Measurements from ENCODE around the gene DBET.
"Not testable (repeated sequence)": the region's sequence is repeated elsewhere in the genome, so short reads cannot be mapped to it uniquely, and the experiment has no call there.

DBET gene
- 0 reads per million in 2 experiments for total RNA-seq

DNA sequence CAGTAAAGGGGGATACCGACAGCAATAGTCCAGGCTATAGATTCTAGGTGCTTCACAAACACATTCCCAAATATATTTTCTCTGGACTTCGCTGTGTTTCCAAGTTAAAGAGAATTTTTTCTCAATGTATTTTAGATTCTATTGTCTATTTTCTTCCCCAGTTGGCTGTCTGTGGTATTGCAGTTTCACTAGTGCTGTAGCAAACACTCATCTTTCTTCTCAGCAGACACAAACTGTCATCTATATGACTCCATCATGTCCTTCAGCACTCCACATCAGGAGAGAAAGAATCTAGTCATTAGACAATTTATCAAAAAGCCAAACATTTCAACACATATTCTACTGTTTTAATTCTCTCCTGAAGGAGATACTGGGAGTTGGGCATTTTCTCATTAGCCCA is at the start of gene DBET:
DBET (plus strand) TSS at position 161 of the 400 bp plus-strand sequence.
- DNase-seq (ENCODE audit: low read depth): not testable (repeated sequence)

DNA sequence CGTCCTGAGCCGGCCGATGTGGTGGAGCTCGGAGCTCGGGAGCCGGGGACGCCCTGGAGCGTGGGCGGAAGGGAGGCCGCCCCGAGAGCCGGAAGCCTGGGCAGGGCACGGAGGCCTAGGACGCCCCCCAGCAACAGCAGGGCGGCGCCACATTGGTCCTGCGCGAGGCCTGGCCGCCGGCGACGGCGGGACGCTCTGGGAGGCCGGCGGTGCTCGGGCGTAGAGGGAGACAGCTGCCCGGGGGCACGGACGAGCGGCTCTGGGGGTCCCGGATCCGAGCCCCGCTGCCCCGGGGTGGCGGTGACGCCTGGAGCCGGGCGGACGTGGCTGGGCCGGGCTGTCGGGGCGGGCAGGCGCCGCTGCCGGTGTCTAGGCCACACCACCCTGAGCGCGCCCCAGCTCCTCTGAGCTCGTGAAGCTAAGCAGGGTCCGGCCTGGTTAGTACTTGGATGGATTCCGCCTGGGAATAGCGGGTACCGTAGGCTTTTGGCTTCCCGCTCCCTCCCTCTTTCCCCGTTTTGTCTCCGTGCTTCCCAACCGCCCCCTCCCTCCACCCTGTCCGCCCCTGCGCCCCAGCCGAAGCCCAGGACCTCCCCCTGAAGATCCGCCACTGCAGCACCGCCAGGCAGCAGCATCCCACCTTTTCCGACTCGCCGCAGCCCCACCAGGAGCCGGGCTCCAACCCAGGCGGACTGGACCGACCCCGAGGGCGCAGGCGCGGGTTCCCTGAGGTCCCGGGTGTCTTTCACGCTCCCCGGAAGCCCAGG is 49.3 kb upstream of the DBET start:
- DNase-seq (ENCODE audit: low read depth): no peak

DNA sequence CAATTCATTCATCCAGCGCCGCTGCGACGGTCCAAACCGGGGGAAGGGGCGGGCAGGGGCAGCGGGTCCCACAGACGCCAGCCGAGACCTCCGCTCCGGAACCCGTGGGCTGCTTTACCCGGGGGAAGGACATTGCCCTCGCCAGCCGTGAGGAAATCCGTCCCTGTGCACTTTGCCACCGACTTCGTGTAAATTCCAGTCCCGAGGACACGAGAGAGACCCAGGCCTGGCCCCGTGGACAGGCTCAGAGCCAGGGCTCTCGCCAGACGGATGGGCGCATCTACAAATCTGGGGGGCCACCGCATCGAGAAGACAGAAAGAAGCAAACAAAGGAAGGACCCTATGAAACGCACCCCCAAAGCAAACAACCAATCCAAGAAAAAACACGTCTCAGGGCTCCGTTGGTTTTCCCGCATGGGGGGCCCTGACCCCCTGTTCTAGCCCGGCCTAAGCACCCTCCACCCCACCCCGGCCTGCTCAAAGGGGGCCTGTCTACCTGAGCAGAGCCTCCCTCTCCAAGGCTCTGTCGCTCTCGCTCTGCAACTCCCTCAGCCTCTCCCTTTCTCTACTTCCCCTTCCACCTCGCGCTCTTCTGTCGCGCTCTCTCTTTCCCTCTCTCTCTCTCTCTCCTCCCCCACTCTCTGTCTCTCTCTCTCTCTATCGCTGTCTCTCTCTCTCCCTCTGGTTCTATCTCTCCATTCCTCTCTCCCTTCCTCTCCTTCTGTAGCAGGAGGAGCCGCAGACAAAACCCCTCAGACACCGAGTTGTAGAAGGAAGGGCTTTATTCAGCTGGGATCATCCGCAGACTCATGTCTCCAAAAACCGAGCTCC is 48.5 kb upstream of the DBET start:
- no peak for DNase-seq (ENCODE audit: low read depth)

DNA sequence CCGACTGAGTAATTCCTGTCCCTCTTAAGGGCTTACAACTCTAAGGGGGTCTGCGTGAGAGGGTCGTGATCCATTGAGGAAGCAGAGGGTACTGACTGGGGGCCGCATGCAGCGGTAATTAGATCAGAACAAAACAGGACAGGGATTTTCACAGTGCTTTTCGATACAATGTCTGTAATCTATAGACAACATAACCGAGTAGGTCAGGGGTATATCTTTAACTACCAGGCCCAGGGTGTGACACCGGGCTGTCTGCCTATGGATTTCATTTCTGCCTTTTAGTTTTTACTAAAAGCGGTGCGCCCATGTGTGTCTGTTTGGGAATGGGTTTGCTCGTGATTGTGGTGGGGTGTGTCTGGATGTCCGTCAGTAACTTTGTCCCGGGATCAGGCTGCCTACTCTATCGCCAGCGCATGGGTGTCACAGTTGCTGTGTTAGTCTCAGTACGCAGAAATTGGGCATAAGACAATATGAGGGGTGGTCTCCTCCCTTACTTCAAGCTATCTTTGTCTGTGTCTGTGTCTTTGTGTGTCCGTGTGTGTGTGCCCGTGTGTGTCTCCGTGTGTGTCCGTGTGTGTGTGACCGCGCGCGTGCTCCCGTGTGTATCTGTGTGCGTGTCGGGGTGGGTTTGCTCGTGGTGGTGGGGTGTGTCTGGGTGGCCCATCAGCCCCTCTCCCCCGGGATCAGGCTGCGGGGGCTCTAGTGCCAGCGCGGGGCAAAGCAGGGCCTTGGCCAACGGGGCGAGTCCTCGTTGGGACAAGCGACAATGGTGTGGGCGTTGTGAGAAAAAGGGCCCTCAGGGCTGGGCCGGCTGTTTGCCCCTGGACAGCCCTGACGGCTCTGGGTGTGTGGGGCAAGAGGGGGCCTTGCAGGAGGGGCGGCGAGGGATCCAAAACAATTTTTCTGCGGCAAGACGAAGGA is 47.7 kb upstream of the DBET start:
- no peak for DNase-seq (ENCODE audit: low read depth)

DNA sequence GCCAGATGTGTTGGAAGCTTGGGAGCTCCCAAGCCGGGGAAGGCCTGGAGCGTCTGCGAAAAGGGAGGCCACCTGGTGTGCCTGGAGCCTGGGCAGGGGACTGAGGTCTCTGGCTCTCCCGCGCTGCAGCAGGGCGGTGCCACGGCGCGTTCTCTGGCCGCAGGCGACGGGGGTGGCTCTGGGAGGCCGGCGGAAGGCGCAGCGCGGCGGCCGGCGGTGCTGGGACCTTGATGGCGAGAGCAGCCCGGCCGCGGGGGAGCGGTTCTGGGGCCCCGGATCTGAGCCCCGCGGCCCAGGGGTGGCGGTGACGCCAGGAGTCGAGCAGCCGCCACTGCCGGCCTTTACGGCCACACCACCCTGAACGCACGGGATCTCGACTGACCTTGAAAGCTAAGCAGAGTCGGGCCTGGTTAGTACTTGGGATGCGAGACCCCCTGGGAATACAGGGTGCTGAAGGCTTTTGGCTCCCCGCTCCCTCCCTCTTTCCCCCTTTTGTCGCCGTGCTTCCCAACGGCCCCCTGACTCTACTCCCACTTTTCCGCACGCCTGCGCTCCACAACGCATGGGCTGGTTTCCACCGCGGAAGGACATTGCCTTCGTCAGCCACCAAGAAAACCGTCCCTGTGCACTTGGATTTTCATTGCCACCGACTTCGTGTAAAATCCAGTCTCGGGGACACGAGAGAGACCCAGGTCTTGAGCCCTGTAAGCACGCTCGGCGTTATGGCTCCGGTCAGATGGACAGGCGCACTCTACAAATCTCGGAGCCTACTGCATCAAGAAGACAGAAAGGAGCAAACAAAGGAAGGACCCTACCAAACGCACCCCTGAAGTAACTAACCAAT is 46.7 kb upstream of the DBET start:
- DNase-seq (ENCODE audit: low read depth): no peak

DNA sequence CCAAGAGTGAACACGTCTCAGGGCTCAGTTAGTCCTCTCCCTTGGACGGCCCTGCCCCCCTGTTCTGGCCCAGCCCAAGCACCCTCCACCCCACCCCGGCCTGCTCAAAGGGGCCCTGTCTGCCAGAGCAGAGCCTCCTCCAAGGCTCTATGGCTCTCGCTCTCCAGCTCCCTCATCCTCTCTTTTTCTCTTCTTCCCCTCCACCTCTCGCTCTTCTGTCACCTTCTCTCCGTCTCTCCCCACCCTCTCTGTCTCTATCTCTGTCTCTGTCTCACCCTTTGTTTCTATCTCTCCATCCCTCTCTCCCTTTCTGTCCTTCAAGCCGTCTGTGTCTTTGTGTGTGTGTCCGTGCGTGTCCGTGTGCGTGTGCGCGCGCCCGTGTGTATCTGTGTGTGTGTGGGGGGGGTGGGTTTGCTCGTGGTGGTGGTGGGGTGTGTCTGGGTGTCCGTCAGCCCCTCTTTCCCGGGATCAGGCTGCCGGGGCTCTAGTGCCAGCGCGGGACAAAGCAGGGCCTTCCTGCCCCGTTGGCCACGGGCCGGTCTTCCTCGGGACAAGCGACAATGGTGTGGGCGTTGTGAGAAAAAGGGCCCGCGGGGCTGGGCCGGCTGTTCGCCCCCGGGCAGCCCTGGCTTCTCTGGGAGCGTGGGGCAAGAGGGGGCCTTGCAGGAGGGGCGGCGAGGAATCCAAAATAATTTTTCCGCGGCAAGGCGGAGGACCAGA is 45.9 kb upstream of the DBET start:
- DNase-seq (ENCODE audit: low read depth): no peak

DNA sequence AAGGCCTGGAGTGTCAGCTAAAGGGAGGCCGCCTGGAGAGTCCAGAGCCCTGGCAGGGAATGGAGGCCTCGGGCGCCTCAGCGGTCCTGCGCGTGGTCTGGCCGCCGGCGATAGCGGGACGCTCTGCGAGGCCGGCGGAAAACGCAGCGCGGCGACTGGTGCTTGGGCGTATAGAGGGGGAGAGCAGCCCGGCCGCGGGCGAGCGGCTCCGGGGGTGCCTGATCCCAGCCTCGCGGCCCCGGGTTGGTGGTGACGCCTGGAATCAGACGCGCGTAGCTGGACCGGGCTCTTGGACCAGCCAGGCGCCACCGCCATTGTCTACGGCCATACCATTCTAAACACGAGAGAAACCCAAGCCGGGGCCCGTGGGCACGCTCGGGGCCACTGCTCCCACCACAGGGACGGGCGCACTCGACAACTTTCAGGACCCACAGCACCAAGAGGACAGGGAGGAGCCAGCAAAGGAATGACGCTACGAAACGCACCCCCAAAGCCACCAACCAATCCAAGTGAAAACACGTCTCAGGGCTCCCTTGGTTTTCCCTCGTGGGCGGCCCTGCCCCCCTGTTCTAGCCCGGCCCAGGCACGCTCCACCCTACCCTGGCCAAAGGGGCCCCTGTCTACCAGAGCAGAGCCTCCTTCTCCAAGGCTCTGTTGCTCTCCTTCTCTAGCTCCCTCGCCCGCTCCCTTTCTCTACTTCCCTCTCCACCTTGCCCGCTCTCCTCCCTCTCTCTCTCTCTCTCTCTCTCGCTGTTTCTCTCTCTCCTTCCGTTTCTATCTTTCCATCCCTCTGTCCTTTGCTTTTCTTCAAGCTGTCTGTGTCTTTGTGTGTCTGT is 45.1 kb upstream of the DBET start:
- DNase-seq (ENCODE audit: low read depth): no peak

DNA sequence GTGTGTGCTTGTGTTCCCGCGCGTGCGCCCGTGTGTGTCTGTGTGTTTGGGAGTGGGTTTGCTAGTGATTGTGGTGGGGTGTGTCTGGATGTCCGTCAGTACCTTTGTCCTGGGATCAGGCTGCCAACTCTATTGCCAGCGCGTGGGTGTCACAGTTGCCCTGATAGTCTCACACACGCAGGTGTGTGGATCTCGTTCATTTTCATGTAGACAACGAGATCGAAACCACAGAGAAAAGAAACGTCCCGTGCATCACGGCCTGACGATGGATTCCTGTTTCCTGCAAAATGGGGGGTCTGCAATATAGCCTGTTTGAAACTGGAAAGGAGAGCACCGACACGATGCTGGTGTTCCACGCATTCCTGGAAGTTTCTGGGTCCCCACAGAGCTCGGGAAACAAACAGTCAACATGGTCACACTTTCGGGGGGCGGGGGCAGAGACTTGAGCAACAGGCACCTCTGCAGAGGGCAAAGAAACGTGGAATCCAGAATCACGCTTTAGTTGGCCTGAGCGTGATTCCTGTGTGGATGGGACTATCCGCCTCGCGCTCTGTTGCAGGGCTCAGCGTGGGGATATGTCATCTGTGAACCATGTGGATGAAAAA is 44.3 kb upstream of the DBET start:
- not testable (repeated sequence) for DNase-seq (ENCODE audit: low read depth)

DNA sequence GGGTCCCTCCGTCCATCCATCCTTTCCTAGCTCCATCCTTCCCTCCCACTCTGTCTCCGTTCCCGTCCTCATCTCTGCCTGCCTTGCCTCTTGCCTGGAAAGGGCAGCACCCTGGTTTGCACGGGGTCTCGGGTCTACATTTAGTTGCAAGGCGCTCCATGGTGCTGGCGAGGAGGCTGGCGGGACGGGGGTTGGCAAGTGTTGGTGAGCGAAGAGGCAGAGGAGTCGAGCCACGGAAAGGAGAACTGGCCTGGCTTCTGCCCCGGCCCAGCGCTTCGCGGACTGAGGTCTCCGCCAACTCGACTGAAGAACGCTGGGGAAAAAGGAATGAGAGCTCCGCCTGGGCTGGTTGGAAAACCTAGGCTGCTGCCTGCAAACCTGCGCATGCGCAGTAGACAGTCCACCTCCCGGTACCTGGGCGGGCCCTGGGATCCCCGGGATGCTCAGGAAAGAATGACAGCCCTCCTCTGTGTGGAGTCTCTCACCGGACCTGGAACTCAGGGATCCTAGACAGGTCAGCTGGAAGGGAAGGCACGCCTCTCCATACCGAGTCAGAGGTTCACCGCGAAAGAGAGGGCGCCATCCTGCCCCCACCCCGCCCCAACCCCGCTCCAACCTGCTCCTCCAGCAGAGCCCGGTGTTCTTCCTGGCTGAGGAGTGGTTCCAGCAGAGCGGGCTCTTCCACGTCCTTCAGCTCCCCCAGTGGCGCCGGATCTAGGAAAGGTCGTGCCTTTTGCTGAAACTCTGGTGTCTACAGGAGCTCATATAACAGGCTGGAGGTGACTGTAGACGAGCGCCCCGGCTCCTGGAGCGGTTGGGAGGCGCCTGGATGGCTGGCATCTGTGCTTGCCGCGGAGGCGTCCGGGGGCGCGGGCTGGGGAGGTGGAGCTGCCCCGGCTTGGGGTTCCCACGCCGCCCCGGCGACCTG is 43.2 kb upstream of the DBET start:
- DNase-seq (ENCODE audit: low read depth): no peak

DNA sequence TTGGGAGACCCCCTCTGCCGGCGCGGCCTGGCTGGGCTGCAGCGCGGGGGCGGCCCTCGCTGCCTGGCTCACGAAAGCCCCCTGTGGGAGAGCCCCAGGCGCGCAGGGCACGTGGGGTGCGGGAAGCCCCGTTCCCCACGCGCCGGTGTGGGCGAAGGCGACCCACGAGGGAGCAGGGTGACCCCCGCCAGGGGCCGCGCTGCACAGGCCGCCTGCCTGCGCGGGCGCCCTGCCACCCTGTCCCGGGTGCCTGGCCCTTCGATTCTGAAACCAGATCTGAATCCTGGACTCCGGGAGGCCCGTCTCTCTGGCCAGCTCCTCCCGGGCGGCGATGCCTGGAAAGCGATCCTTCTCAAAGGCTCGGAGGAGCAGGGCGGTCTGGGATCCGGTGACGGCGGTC is 42.3 kb upstream of the DBET start:
- DNase-seq (ENCODE audit: low read depth): not testable (repeated sequence)

DNA sequence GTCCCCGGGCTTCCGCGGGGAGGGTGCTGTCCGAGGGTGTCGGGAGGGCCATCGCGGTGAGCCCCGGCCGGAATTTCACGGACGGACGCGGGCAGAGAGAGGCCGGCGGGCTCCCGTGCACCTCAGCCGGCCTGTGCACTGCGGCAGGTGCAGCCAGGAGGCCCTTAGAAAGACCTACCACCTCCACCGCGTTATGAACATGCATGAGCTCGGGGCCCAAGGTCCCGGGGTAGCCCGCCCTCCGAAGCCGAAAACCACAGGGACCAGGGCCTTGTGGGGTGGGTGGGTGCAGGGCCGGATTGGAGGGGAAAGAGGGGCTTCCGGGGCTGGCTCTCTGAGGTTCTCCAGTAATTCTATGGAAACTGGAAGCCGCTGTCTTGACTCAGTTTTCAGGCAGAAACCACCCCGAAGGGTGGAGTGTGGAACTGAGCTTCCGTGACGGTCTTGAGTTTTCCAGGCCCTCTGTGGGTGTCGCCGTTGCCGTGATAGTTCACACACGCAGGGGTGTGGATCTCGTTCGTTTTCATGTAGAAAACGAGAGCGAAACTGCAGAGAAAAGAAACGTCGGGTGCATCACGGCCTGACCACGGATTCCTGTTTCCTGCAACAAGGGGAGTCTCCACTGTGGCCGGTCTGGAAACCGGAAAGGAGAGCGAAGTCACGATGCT is 41.6 kb upstream of the DBET start:
- not testable (repeated sequence) for DNase-seq (ENCODE audit: low read depth)

DNA sequence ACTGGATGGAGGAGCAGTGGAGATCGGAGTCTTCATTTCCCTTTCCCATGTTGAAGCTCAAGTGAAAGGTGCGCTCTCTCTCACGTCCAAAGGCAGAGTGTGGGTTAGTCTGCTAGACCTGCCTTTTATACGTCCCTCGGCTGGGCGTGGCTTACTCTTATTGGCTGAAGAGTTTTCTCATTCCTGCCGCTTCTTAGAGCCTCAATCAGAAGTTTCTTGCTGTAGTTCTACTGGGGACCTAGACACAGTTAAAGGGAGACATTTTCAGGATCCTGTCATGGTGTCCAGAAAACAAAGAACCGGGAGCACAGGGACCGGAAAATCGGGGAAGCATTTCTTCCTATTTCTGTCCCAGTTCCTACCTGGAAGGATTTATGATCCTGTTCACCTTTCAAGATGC is 37.1 kb upstream of the DBET start, which contains the start of gene FRG2:
FRG2 (minus strand) TSS at position 101 of the 400 bp plus-strand sequence; CDS start at position 49, 52 bp downstream.
- DNase-seq (ENCODE audit: low read depth): not testable (repeated sequence)

DNA sequence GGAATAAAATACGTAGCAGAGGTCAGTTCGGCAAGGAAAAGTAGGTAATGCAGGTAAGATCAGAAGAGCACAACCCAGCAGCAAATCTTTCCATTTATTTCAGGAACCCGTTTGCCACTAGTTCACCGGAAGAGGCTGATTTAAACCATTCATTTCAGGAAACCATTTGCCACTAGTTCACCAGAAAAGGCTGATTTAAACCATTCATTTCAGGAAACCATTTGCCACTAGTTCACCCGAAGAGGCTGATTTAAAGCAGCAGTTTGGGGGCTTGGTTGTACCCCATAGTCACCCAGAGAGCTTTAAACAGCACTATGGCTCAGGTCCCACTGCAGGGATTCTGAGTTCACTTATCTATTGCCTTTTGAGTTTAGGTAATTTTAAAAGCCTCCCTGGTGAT is 33.0 kb upstream of the DBET start:
- DNase-seq (ENCODE audit: low read depth): not testable (repeated sequence)

DNA sequence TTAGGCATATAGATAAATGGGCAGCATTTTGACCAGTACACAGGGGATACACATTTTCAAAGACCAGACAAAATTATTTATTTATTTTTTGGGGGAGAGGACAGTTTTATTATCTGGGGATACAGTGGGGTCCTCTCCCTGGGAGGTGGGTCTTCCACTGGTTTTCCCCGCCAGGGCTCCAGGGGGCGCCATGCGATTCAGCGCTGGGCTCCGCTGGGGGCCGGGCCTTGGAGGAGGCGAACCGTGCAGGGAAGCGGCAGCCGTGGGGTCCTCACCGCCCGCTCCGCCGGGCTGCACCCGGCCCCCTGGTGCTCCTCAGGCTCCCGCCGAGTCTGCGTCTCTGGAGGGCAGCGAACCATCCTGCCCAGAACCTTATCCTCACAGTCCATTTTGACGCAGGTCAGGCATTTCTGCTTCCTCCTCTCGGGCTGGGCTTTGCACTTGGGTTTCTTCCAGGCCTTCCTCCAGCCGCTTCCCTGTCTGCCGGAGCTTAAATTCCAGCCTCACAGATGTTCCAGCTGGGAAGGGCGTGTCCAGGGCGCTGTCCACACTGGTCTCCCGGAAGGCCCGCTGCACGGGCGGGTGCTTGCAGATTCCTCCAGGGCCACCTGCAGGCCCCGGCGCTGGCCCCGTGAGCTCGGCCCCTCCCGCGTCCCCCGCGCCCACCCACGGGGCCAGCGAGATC is 26.5 kb upstream of the DBET start:
- DNase-seq (ENCODE audit: low read depth): not testable (repeated sequence)

DNA sequence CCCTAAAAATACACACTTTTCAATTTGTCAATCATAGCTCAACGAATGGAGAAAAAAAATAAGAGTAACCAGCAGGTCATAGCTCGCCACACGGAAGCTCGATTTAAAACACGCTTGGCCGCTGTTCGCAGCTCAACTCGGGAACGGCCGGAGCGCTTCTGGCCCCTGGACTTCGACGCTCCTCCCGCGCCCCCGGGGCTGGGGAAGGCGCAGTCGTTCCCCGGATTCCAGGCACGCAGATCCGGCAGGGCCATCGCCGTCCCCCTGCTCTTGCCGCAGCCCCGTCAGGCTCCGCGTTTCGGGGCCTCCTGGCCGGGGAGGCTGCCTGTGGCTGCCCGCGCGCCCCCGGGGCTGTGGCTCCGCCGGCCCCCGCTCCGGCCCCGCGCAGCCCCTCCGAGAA is 23.4 kb upstream of the DBET start:
- not testable (repeated sequence) for DNase-seq (ENCODE audit: low read depth)

DNA sequence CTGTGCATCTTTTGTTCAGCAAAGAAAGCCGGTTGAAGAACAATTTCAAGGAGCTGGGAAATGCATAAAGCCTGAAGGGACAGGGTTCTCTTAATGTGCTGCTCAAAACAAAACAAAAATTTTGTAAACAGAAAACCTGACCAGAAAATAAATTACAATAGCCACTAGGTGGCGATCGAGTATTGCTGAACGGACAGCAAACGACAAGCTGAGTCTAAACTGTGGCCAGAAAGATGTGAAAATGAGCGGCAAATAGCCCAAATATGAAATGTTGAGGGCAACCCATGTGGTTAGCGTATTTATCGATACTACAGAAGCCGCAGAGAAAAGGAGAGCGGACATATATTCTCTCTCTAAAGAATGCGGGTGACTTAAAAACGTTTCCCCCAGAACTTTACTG is 16.7 kb upstream of the DBET start:
- DNase-seq (ENCODE audit: low read depth): not testable (repeated sequence)
